ENCODE results near the gene CDKAL1.
A peak's percentile ranks its signal among the peaks of the same experiment; 100 is the strongest.

The CDKAL1 gene

GRCh38 chr6:21198032-21198640 is 663.9 kb downstream of the CDKAL1 start:
- DNase-seq = no peak

GRCh38 chr6:21199262-21199661 is 665.0 kb downstream of the CDKAL1 start:
- DNase-seq = no peak

GRCh38 chr6:21200134-21200870 is 666.0 kb downstream of the CDKAL1 start:
- no peak for DNase-seq

GRCh38 chr6:21201187-21201586 is 666.9 kb downstream of the CDKAL1 start:
- DNase-seq = no peak

GRCh38 chr6:21201637-21202350 is 667.5 kb downstream of the CDKAL1 start:
- DNase-seq = peak; percentile 71

- DNase-seq = no peak
Measured at GRCh38 chr6:21202521-21202920, 668.3 kb downstream of the CDKAL1 start.

GRCh38 chr6:21204951-21205350 is 670.7 kb downstream of the CDKAL1 start:
- DNase-seq = no peak

- DNase-seq = no peak
Measured at GRCh38 chr6:21208081-21208795, 674.0 kb downstream of the CDKAL1 start.

GRCh38 chr6:21208796-21209186 is 674.5 kb downstream of the CDKAL1 start:
- no peak for DNase-seq

GRCh38 chr6:21213492-21213891 is 679.2 kb downstream of the CDKAL1 start:
- DNase-seq = no peak

- no peak for DNase-seq
Measured at GRCh38 chr6:21214738-21215448, 680.6 kb downstream of the CDKAL1 start.

- DNase-seq = no peak
Measured at GRCh38 chr6:21219241-21219640, 685.0 kb downstream of the CDKAL1 start.

- no peak for DNase-seq
Measured at GRCh38 chr6:21219856-21220255, 685.6 kb downstream of the CDKAL1 start.

- DNase-seq = no peak
Measured at GRCh38 chr6:21220271-21220987, 686.2 kb downstream of the CDKAL1 start.

- DNase-seq = no peak
Measured at GRCh38 chr6:21222656-21223055, 688.4 kb downstream of the CDKAL1 start.

- DNase-seq = no peak
Measured at GRCh38 chr6:21225912-21226311, 691.7 kb downstream of the CDKAL1 start.

- DNase-seq = no peak
Measured at GRCh38 chr6:21227486-21227885, 693.2 kb downstream of the CDKAL1 start.

- no peak for DNase-seq
Measured at GRCh38 chr6:21228411-21228810, 694.2 kb downstream of the CDKAL1 start.

- no peak for DNase-seq
Measured at GRCh38 chr6:21228876-21229460, 694.7 kb downstream of the CDKAL1 start.

- DNase-seq = no peak
Measured at GRCh38 chr6:21230536-21230935, 696.3 kb downstream of the CDKAL1 start.

GRCh38 chr6:21235162-21235561 is 700.9 kb downstream of the CDKAL1 start:
- DNase-seq = no peak

- no peak for DNase-seq
Measured at GRCh38 chr6:21238208-21238607, 704.0 kb downstream of the CDKAL1 start.

Data from NCI-H1417 treated with DMSO at 0.1 percent for 48 hours (cell line).